K562 (cell line): Measurements from ENCODE around the gene MT1E. TPM values are rescaled to one million over a fixed set of nuclear protein-coding genes. Genes with fewer than 3 reads are reported as not detected.

ENCODE experiments used
- ATAC-seq: fragments of 200-7000 bp; cut with Tn5 transposase; 3 replicates; pipeline ENCODE4 v1.9.1; 2020; ENCODE audit warnings: moderate library complexity
- BruUV-seq: library from RNA; stranded (reverse); fragments of 400-500 nt; replicated peaks from 2 replicates; lab custom pipeline; 2021; lab: Mats Ljungman, UMichigan
- CTCF ChIA-PET: fragments of 300-600 bp; formaldehyde crosslinking; extraction: SDS; loops from one replicate; lab custom pipeline; 2021; ENCODE audit warnings: low intra/inter-chr PET ratio; lab: Yijun Ruan, JAX
- POLR2A ChIA-PET: fragments of 300-600, 350-650 bp; sonication (Branson Sonifier 250); formaldehyde crosslinking; extraction: SDS; loops from one replicate; lab custom pipeline; 2021; ENCODE audit warnings: antibody characterized with exemption, inconsistent platforms; lab: Yijun Ruan, JAX
- DNase-seq, 4 experiments: peaks; one replicate each; pipeline versions ENCODE4 v3.0.0 to v3.0.0-alpha.2; 2011 to 2018; ENCODE audit warnings: low spot score in 3 of 4, mixed read lengths in 3 of 4; ENCODE audit errors: extremely low read depth in 1 of 4
- FAIRE-seq: peaks from 2 replicates; lab custom pipeline; 2011; peaks lifted over from hg19 to GRCh38; lab: Jason Lieb, UNC
- H2AFZ ChIP-seq: 2 replicates; pipeline ENCODE4 v1.6.0; 2011; ENCODE audit warnings: low read depth, low read length, control low read depth, inconsistent platforms
- H3K27ac ChIP-seq: fragments of 200-600 bp; 3 replicates; pipeline ENCODE4 v1.8.0; 2011; ENCODE audit warnings: low read depth, mild to moderate bottlenecking, control low read depth, inconsistent platforms, low read length, moderate library complexity, mixed read lengths; ENCODE audit errors: extremely low read depth
- H3K27me3 ChIP-seq, 2 experiments: fragments of 300-600 bp in 1 of 2; 2 replicates in 1 of 2; 3 replicates in 1 of 2; pipeline versions ENCODE4 v1.6.0 to v1.8.0; 2011; ENCODE audit warnings: inconsistent platforms in 2 of 2, low read length in 2 of 2, mild to moderate bottlenecking in 1 of 2, mixed read lengths in 1 of 2, moderate library complexity in 1 of 2; ENCODE audit not compliant: control insufficient read depth in 2 of 2, insufficient read depth in 2 of 2
- H3K36me3 ChIP-seq: fragments of 300-600 bp; 3 replicates; pipeline ENCODE4 v1.8.0; 2011; ENCODE audit warnings: mild to moderate bottlenecking, low read length, inconsistent platforms; ENCODE audit not compliant: control insufficient read depth, insufficient read depth
- H3K4me1 ChIP-seq, 2 experiments: fragments of 200-600 bp in 1 of 2; replicated peaks in 1 of 2; 2 replicates in 1 of 2; 3 replicates in 1 of 2; pipeline versions ENCODE4 v1.5.1 to v1.8.0; 2011; ENCODE audit warnings: inconsistent platforms in 2 of 2, low read length in 2 of 2, mild to moderate bottlenecking in 1 of 2, mixed read lengths in 1 of 2, moderate library complexity in 1 of 2; ENCODE audit not compliant: control insufficient read depth in 2 of 2, insufficient read depth in 2 of 2
- H3K4me2 ChIP-seq: 2 replicates; pipeline ENCODE4 v1.6.1; 2011; ENCODE audit warnings: low read length, control low read depth, inconsistent platforms, mixed read lengths; ENCODE audit not compliant: insufficient read depth
- H3K4me3 ChIP-seq: fragments of 200-600 bp; sonication (generic), shearing (Covaris generic); 2 replicates; pipeline ENCODE4 v1.5.1; 2016; ENCODE audit warnings: control low read depth, inconsistent platforms
- H3K79me2 ChIP-seq: fragments of 200-600 bp; 3 replicates; pipeline ENCODE4 v1.8.0; 2011; ENCODE audit warnings: low read length, inconsistent platforms; ENCODE audit not compliant: control insufficient read depth, insufficient read depth
- H3K9ac ChIP-seq, 2 experiments: 2 replicates each; pipeline versions ENCODE4 v1.6.0 to v1.6.1; 2011; ENCODE audit warnings: low read depth in 2 of 2, low read length in 2 of 2, control low read depth in 1 of 2, inconsistent platforms in 1 of 2, mild to moderate bottlenecking in 1 of 2, mixed read lengths in 1 of 2; ENCODE audit not compliant: insufficient read depth in 1 of 2
- H3K9me1 ChIP-seq: one replicate; pipeline ENCODE4 v1.6.0; 2011; ENCODE audit warnings: inconsistent platforms, mild to moderate bottlenecking, low read length, moderate library complexity; ENCODE audit not compliant: control insufficient read depth, insufficient read depth
- H3K9me3 ChIP-seq: replicated peaks from 2 replicates; pipeline ENCODE4 v1.5.1; 2011; ENCODE audit warnings: low read depth, low read length, inconsistent platforms; ENCODE audit not compliant: control insufficient read depth, insufficient read depth
- H4K20me1 ChIP-seq: replicated peaks from 2 replicates; pipeline ENCODE4 v1.6.1; 2011; ENCODE audit warnings: low read length, inconsistent platforms, mixed read lengths; ENCODE audit not compliant: control insufficient read depth, insufficient read depth
- AFF4 ChIP-seq: sonication (generic); formaldehyde crosslinking; IDR thresholded peaks from 2 replicates; pipeline ENCODE4 v1.8.0; 2023; ENCODE audit warnings: mild to moderate bottlenecking, missing genetic modification reagents
- BCLAF1 ChIP-seq, 2 experiments: fragments of 450-650 bp in 1 of 2; IDR thresholded peaks; 2 replicates each; pipeline ENCODE4 v1.6.1; 2011 to 2017; ENCODE audit warnings: low read depth in 2 of 2, antibody characterized with exemption in 1 of 2, borderline replicate concordance in 1 of 2, low read length in 1 of 2, mild to moderate bottlenecking in 1 of 2, mixed read lengths in 1 of 2; ENCODE audit not compliant: control insufficient read depth in 1 of 2
- JUN ChIP-seq, 2 experiments: sonication (generic) in 1 of 2; formaldehyde crosslinking in 1 of 2; IDR thresholded peaks; 2 replicates each; pipeline versions ENCODE4 v1.6.1 to v1.8.0; 2012 to 2022; ENCODE audit warnings: borderline replicate concordance in 2 of 2, mild to moderate bottlenecking in 2 of 2, improper control_type of control experiment in 1 of 2, low read depth in 1 of 2, low read length in 1 of 2, missing genetic modification reagents in 1 of 2
- KHSRP ChIP-seq: fragments of 450-650 bp; IDR thresholded peaks from 2 replicates; pipeline ENCODE4 v1.6.1; 2017
- POLR2H ChIP-seq: IDR thresholded peaks from 2 replicates; pipeline ENCODE4 v1.6.1; 2016; ENCODE audit warnings: missing genetic modification characterization, low read depth, mild to moderate bottlenecking, control low read depth, missing compliant biosample characterization, moderate library complexity
- RB1 ChIP-seq: fragments of 450-650 bp; IDR thresholded peaks from 2 replicates; pipeline ENCODE4 v1.6.1; 2017; ENCODE audit warnings: low read depth, mild to moderate bottlenecking
- SMAD2 ChIP-seq: fragments of 150-350 bp; IDR thresholded peaks from 2 replicates; pipeline ENCODE4 v1.6.1; 2014; ENCODE audit warnings: low read depth, mild to moderate bottlenecking, low read length
- SNIP1 ChIP-seq: fragments of 450-650 bp; IDR thresholded peaks from 2 replicates; pipeline ENCODE4 v1.7.1; 2017; ENCODE audit warnings: low read depth, mild to moderate bottlenecking
- TAF15 ChIP-seq: fragments of 200-400 bp; formaldehyde crosslinking; IDR thresholded peaks from 2 replicates; pipeline ENCODE4 v1.6.1; 2017; ENCODE audit warnings: mild to moderate bottlenecking, low read depth, low read length, moderate library complexity
- ZNF551 ChIP-seq: fragments of 250-450 bp; sonication (Bioruptor Pico); IDR thresholded peaks from 2 replicates; pipeline ENCODE4 v1.5.0; 2021; ENCODE audit warnings: mild to moderate bottlenecking, moderate library complexity
- ZNF717 ChIP-seq: fragments of 250-450 bp; sonication (Bioruptor Pico); IDR thresholded peaks from 2 replicates; pipeline ENCODE4 v1.5.0; 2021
- ZNF830 ChIP-seq: fragments of 250-450 bp; sonication (Bioruptor Pico); IDR thresholded peaks from 2 replicates; pipeline ENCODE4 v1.5.0; 2021; ENCODE audit warnings: mild to moderate bottlenecking
- WGBS: fragments of 100-300 bp; shearing (Covaris generic); methylation state at CpG from one replicate; pipeline ENCODE4 v1.1.6; 2016; ENCODE audit warnings: low coverage, mixed read lengths; ENCODE audit not compliant: insufficient coverage; ENCODE audit errors: missing lambda C conversion rate; 5-methylcytosine and 5-hydroxymethylcytosine counted together
- in situ Hi-C: fragments of 300-500 bp; cut with MboI; formaldehyde crosslinking; loops from 4 replicates; pipeline ENCODE4 v1.15.0; 2018; ENCODE audit warnings: inconsistent platforms, mixed read lengths
- intact Hi-C: fragments of 100-400 bp; cut with micrococcal nuclease; formaldehyde crosslinking; loops from 2 replicates; pipeline ENCODE4 v1.14.2; 2022
- polyA plus RNA-seq, 8 experiments: library from polyadenylated mRNA; depleted of rRNA in 4 of 8; stranded (reverse) in 5 of 8; unstranded in 3 of 8; fragments of >200 nt; fragmentation: Nextera tagmentation in 2 of 8; fragmentation: Illumina TruSeq in 1 of 8; extraction: Ambion mirVana in 2 of 8; extraction: Trizol in 1 of 8; gene quantifications; 2 replicates each; pipeline versions ENCODE4 v1.2.1 to v1.2.3, GENCODE V29; 2011 to 2014; ENCODE audit warnings: inconsistent platforms in 1 of 8, missing spikeins in 1 of 8
- total RNA-seq, 7 experiments: library from RNA; depleted of rRNA in 6 of 7; stranded (reverse); fragments of >200 nt in 6 of 7; fragmentation: Illumina TruSeq in 2 of 7; extraction: Trizol in 2 of 7; gene quantifications; 2 replicates each; pipeline versions ENCODE4 v1.2.1 to v1.2.3, GENCODE V29; 2011 to 2021; ENCODE audit warnings: low replicate concordance in 1 of 7

Gene MT1E
- total and polyA plus RNA-seq, 9 of the 15 experiments (the other 6 are each of a cell fraction or from before 2014, with no cell fraction given): 0.29 to 0.81 (median 0.46) TPM; not detected in 3

GRCh38 chr16:56631832-56632155 lies 6.2 kb downstream of the MT1E start:
- H3K27ac ChIP-seq: no peak overlapping the region
- H3K27me3 ChIP-seq: peaks cover 36 to 70% of the 10 kb centered on the region in 2 experiments; a peak in 4 of 5 replicates
- no peak for ATAC-seq
- no peaks in the 10 kb centered on the region for H3K36me3 ChIP-seq
- no peak overlapping the region for H3K4me2 ChIP-seq
- no peak overlapping the region for H2AFZ ChIP-seq
- H4K20me1 ChIP-seq: 0 out of 2 replicates have a peak, but pooled peaks cover 3% of the 10 kb centered on the region
- no peak overlapping the region for H3K4me3 ChIP-seq
- in situ Hi-C loops: no loop called here
- no peak for DNase-seq
- 7% methylated on average over 7 of the region's 14 CpGs for WGBS
- no peaks in the 10 kb centered on the region for H3K9me1 ChIP-seq
- no peak overlapping the region for H3K9ac ChIP-seq
- H3K9me3 ChIP-seq: no peaks in the 10 kb centered on the region
- no peak for FAIRE-seq
- TF ChIP-seq ZNF717 (CRISPR knock-in tag) (no peak), AFF4 (CRISPR knock-in tag) (no peak), ZNF551 (CRISPR knock-in tag) (no peak), TAF15 (no peak), BCLAF1 (IDR thresholded peaks at IDR 0.05; ENCODE audit: borderline replicate concordance in 1 of 2, control insufficient read depth in 1 of 2, low read depth in 2 of 2, low read length in 1 of 2) (no peak), POLR2H (no peak), KHSRP (no peak), SMAD2 (no peak), JUN (IDR thresholded peaks at IDR 0.05; ENCODE audit: borderline replicate concordance, low read depth, low read length) (no peak), JUN (CRISPR knock-in tag; IDR thresholded peaks at IDR 0.05; ENCODE audit: borderline replicate concordance) (no peak), RB1 (no peak), SNIP1 (no peak), ZNF830 (CRISPR knock-in tag) (no peak)
- peaks cover 0 to 15% of the 10 kb centered on the region in 2 experiments; a peak in 2 of 5 replicates for H3K4me1 ChIP-seq
- CTCF ChIA-PET: no interaction called here
- POLR2A ChIA-PET: no interaction called here
- H3K79me2 ChIP-seq: no peaks in the 10 kb centered on the region
- no TSS peak for BruUV-seq
- intact Hi-C loops: no loop called here
